ENCODE results near the gene MRPS34.
A peak's percentile ranks its signal among the peaks of the same experiment; 100 is the strongest.

The MRPS34 gene

GRCh38 chr16:1772362-1772907, 499 bp downstream of the MRPS34 start, which contains the start of gene EME2:
Gene EME2, plus strand, starts transcription at chr16:1772810. Its CDS starts 418 bp downstream, at chr16:1773228.
- ATAC-seq (replicated peaks) (peak; percentile 12 to 21), DNase-seq (peak; percentile 33)
- Mint-ChIP-seq H3K9me3 (no peaks in the 10 kb centered on the region), H3K27ac (peak within 1 kb of the TSS; percentile 98), H3K4me1 (peaks cover 21 to 50% of the 10 kb centered on the region in 2 donors), H3K36me3 (peaks cover 35% of the 10 kb centered on the region in 2 donors), H3K27me3 (no peaks in the 10 kb centered on the region), H3K4me3 (peak within 1 kb of the TSS; percentile 91 to 99)

- peaks cover 38 to 40% of the 10 kb centered on the region in 2 donors for H3K36me3 Mint-ChIP-seq
- H3K9me3 Mint-ChIP-seq, result no peaks in the 10 kb centered on the region
- ATAC-seq (replicated peaks) (no peak), DNase-seq (no peak)
- no peaks in the 10 kb centered on the region for H3K27me3 Mint-ChIP-seq
- peaks cover 21 to 50% of the 10 kb centered on the region in 2 donors for H3K4me1 Mint-ChIP-seq
- peak overlapping the region; percentile 91 to 99 for H3K4me3 Mint-ChIP-seq
- H3K27ac Mint-ChIP-seq, result peak overlapping the region; percentile 98
These were observed 1.0 kb downstream of the MRPS34 start for GRCh38 chr16:1771864-1772361.

GRCh38 chr16:1771188-1771863, 1.6 kb downstream of the MRPS34 start, which contains the start of gene NME3:
Gene NME3, minus strand, starts transcription at chr16:1771543. Its CDS starts 9 bp downstream, at chr16:1771534.
- ATAC-seq (replicated peaks), result peak; percentile 50 to 60
- H3K36me3 Mint-ChIP-seq, result peaks cover 38 to 41% of the 10 kb centered on the region in 2 donors
- H3K27ac Mint-ChIP-seq, result peak within 1 kb of the TSS; percentile 98
- DNase-seq, result peak; percentile 64
- peaks cover 21 to 50% of the 10 kb centered on the region in 2 donors for H3K4me1 Mint-ChIP-seq
- H3K27me3 Mint-ChIP-seq, result no peaks in the 10 kb centered on the region
- H3K9me3 Mint-ChIP-seq, result no peaks in the 10 kb centered on the region
- H3K4me3 Mint-ChIP-seq, result peak within 1 kb of the TSS; percentile 91 to 99

- peaks cover 21 to 50% of the 10 kb centered on the region in 2 donors for H3K4me1 Mint-ChIP-seq
- no peaks in the 10 kb centered on the region for H3K27me3 Mint-ChIP-seq
- H3K27ac Mint-ChIP-seq, result peak overlapping the region; percentile 93
- peak; percentile 66 for DNase-seq
- H3K36me3 Mint-ChIP-seq, result peaks cover 36 to 41% of the 10 kb centered on the region in 2 donors
- H3K9me3 Mint-ChIP-seq, result no peaks in the 10 kb centered on the region
- peak overlapping the region; percentile 91 to 99 for H3K4me3 Mint-ChIP-seq
- peak; percentile 46 to 51 for ATAC-seq (replicated peaks)
These were observed 2.4 kb downstream of the MRPS34 start for GRCh38 chr16:1770328-1771187.

DNA sequence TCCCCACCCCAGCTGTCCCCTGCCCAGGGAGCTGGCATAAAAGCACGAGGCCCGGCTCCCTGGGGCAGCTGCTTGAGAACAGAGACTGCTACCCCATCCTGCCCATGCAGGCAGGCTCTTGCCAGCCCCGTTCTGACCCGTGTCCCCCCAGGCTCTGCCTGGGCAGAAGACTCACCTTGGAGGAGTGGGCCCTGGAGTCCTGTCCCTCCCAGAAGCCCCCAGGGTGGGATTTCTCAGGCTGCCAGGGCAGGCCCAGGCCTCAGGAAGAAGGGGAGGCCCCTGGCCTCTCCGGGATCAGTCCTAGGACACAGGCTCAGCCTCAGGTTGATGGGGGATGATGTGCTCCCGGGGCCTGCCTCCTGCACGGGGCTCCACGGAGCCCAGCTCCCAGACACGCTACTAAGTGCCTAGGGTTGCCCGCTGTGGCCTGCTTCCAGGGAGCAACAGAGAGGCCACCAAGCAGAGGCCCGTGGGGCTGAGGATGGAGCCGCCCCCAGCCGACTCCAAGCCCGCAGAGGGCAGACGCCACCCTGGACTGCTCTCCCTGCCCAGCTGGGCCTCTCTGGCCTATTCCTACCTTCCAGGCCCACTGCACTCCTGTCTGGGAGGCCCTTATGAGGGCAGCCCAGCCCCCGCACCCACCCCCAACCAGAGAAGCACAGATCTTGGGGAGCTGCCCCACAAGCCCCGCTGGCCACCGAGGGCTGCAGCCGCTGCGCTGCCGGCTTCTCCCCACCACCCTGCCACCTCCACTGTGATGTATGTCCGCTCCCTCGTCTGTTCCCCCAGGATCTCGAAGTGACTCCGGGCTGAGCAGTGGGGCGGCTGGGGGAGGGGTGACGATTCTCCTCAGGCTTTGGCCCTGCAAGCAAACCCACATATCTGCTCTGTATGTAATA, 3.3 kb downstream of the MRPS34 start:
- H3K27ac Mint-ChIP-seq, result peak overlapping the region; percentile 93
- peaks cover 21 to 45% of the 10 kb centered on the region in 2 donors for H3K4me1 Mint-ChIP-seq
- H3K9me3 Mint-ChIP-seq, result no peaks in the 10 kb centered on the region
- peak overlapping the region; percentile 91 to 99 for H3K4me3 Mint-ChIP-seq
- peaks cover 38 to 44% of the 10 kb centered on the region in 2 donors for H3K36me3 Mint-ChIP-seq
- DNase-seq, result no peak
- no peak for ATAC-seq (replicated peaks)
- no peaks in the 10 kb centered on the region for H3K27me3 Mint-ChIP-seq

DNA sequence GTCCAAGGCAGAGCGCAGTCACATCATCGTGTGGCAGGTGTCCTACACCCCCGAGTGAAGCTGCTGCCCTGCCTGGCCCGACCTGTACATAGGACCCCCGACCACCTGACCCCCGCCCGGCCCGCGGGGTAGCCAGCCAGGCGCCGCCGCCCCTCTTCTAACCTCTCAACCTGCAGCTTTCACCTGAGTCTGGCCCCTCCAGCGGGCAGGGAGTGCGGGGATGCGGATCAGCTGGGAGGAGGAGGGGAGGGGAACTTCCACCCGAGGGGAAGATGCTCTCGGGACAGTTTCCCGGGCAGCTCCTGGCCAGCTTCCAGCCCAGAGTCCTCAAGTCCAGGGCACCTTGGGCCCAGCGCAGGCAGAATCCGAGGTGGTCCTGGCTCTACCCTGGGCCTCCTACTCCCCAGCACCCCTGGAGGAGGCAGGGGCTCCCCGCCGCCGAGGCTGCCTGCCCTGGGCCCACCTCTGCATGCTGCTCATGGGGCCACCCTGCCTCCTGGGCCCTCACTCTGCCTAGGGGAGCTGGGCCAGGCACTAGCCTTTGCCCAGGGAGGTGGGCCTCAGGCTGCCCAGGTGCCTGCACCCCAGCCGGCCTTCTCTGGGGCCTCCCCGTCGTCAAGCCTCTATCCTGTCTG, 4.0 kb downstream of the MRPS34 start:
- ATAC-seq (replicated peaks) (no peak), DNase-seq (no peak)
- peaks cover 38 to 44% of the 10 kb centered on the region in 2 donors for H3K36me3 Mint-ChIP-seq
- H3K9me3 Mint-ChIP-seq, result no peaks in the 10 kb centered on the region
- H3K4me1 Mint-ChIP-seq, result peaks cover 20 to 38% of the 10 kb centered on the region in 2 donors
- H3K27ac Mint-ChIP-seq, result peak overlapping the region; percentile 80
- peak overlapping the region in 1 of 2 donors; percentile 25 for H3K4me3 Mint-ChIP-seq
- H3K27me3 Mint-ChIP-seq, result no peaks in the 10 kb centered on the region

- no peak for DNase-seq
- Mint-ChIP-seq H3K27me3 (no peaks in the 10 kb centered on the region), H3K36me3 (peaks cover 38 to 44% of the 10 kb centered on the region in 2 donors), H3K27ac (peak overlapping the region; percentile 84), H3K4me3 (peak overlapping the region in 1 of 2 donors; percentile 8), H3K9me3 (no peaks in the 10 kb centered on the region), H3K4me1 (peaks cover 18 to 36% of the 10 kb centered on the region in 2 donors)
- ATAC-seq (replicated peaks), result no peak
These were observed 4.7 kb downstream of the MRPS34 start for GRCh38 chr16:1768061-1768766.

- Mint-ChIP-seq H3K4me1 (peaks cover 17 to 35% of the 10 kb centered on the region in 2 donors), H3K27ac (peak overlapping the region; percentile 59), H3K36me3 (peaks cover 41 to 48% of the 10 kb centered on the region in 2 donors), H3K9me3 (no peaks in the 10 kb centered on the region), H3K27me3 (no peaks in the 10 kb centered on the region), H3K4me3 (peak overlapping the region in 1 of 2 donors; percentile 6)
- ATAC-seq (replicated peaks), result no peak
- DNase-seq, result no peak
These were observed 5.6 kb downstream of the MRPS34 start for GRCh38 chr16:1767116-1767994.

GRCh38 chr16:1766701-1767100, 6.2 kb downstream of the MRPS34 start:
- H3K9me3 Mint-ChIP-seq, result no peaks in the 10 kb centered on the region
- H3K36me3 Mint-ChIP-seq, result peaks cover 41 to 48% of the 10 kb centered on the region in 2 donors
- H3K4me1 Mint-ChIP-seq, result peaks cover 11 to 28% of the 10 kb centered on the region in 2 donors
- ATAC-seq (replicated peaks), result no peak
- no peaks in the 10 kb centered on the region for H3K27me3 Mint-ChIP-seq
- no peak overlapping the region for H3K27ac Mint-ChIP-seq
- no peak overlapping the region for H3K4me3 Mint-ChIP-seq
- DNase-seq, result no peak

- no peak overlapping the region for H3K4me3 Mint-ChIP-seq
These were observed 6.7 kb downstream of the MRPS34 start for GRCh38 chr16:1766231-1766630.

DNA sequence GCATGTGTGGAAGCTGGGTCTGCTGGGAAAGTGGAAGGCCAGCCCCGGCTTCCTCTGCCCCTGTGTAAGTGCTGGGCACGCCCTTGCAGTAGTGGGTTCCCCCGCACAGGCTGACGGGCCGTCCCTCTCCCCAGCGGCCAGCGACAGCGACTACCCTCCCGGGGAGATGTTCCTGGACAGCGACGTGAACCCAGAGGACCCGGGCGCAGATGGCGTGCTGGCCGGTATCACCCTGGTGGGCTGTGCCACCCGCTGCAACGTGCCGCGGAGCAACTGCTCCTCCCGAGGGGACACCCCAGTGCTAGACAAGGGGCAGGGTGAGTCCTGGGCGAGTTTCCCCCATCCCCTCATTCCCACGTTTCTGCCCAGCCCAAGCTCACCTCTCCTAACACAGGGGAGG, 7.1 kb downstream of the MRPS34 start:
- Mint-ChIP-seq H3K36me3 (peaks cover 48 to 55% of the 10 kb centered on the region in 2 donors), H3K4me3 (no peak overlapping the region), H3K4me1 (peaks cover 11 to 26% of the 10 kb centered on the region in 2 donors), H3K27ac (peak overlapping the region; percentile 56), H3K9me3 (no peaks in the 10 kb centered on the region), H3K27me3 (no peaks in the 10 kb centered on the region)
- DNase-seq (no peak), ATAC-seq (replicated peaks) (no peak)

More at GRCh38 chr16:1766231-1766630, 6.7 kb downstream of the MRPS34 start:
- Mint-ChIP-seq H3K27ac (peak overlapping the region; percentile 56), H3K4me1 (peaks cover 11 to 26% of the 10 kb centered on the region in 2 donors), H3K27me3 (no peaks in the 10 kb centered on the region), H3K36me3 (peaks cover 44 to 52% of the 10 kb centered on the region in 2 donors), H3K9me3 (no peaks in the 10 kb centered on the region)
- ATAC-seq (replicated peaks) (no peak), DNase-seq (no peak)

DNA sequence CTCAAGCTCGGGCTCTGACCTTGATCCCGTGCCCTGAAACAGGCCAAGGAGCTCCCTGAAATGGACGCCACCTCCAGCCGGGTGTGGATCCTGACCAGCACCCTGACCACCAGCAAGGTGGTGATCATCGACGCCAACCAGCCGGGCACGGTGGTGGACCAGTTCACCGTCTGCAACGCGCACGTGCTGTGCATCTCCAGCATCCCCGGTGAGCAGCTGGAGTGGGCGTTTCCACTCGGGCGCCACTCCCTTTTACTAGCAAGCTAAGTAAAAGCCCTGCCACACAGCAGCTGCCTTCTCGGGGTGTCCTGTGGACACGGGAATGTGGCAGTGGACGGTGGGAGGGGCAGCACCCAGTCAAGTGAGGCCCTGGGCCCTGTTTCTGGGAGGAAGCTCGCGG, 8.0 kb downstream of the MRPS34 start:
- Mint-ChIP-seq H3K4me1 (peaks cover 6 to 20% of the 10 kb centered on the region in 2 donors), H3K9me3 (no peaks in the 10 kb centered on the region), H3K4me3 (no peak overlapping the region), H3K27me3 (no peaks in the 10 kb centered on the region), H3K36me3 (peaks cover 45 to 55% of the 10 kb centered on the region in 2 donors), H3K27ac (peak overlapping the region; percentile 59)
- ATAC-seq (replicated peaks) (no peak), DNase-seq (no peak)
